ENCODE results near the gene CSN2.
"Not testable (repeated sequence)": the region's sequence is repeated elsewhere in the genome, so short reads cannot be mapped to it uniquely, and the experiment has no call there.

CSN2 gene, protein sequence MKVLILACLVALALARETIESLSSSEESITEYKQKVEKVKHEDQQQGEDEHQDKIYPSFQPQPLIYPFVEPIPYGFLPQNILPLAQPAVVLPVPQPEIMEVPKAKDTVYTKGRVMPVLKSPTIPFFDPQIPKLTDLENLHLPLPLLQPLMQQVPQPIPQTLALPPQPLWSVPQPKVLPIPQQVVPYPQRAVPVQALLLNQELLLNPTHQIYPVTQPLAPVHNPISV

GRCh38 chr4:69965628-69966027 is at the start of gene CSN2:
Gene CSN2 (minus strand): TSS chr4:69965728. CDS start chr4:69960995, 4,733 bp downstream.
- no peak for DNase-seq (ENCODE audit: low read depth in 2 of 2)

GRCh38 chr4:70008771-70009170 is 43.2 kb upstream of the CSN2 start:
- DNase-seq (ENCODE audit: low read depth in 2 of 2) = no peak

DNA sequence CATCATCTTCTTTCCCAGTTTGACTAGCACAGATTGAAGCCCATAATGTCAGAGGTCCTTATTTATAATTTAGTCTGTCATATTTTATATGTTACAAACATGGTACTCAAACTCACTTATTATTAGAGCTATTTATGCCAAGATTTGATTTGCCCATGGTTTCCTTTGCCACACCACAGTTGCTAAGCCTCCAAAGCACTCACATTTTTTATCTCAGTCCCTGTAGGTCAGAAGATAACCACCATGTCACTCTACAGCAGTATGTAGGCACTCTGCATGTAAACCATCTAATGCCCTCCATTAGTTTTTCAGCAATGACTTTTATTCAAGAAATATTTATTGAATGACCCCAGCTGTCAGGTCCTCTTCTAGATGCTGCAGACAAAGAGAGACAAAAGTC is 37.0 kb upstream of the CSN2 start:
- no peak for DNase-seq (ENCODE audit: low read depth in 2 of 2)

GRCh38 chr4:70000711-70001110 is 35.2 kb upstream of the CSN2 start:
- no peak for DNase-seq (ENCODE audit: low read depth in 2 of 2)

- no peak for DNase-seq (ENCODE audit: low read depth in 2 of 2)
Measured at GRCh38 chr4:69999420-69999819, 33.9 kb upstream of the CSN2 start.

GRCh38 chr4:69995526-69996016 is 30.0 kb upstream of the CSN2 start, which contains the start of gene STATH:
Gene STATH (plus strand): TSS chr4:69995966. CDS start chr4:69998438, 2,472 bp downstream.
- no peak for DNase-seq (ENCODE audit: low read depth in 2 of 2)

DNA sequence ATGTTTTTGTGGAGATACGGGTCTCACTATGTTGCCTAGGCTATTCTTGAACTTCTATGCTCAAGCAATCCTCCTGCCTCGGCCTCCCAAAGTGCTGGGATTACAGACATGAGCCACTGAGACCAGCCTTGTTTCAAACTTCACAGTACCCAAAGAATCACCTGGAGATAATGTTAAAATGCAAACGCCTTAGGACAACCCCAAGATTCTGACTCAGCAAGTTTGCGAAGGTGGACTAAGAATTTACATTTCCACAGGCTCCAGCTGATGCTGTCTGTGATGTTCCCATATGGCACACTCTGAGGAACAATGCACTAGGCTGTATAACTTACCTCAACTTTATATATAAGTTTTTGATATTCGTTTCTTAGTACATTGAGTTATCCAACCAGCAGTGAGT is 29.3 kb upstream of the CSN2 start:
- no peak for DNase-seq (ENCODE audit: low read depth in 2 of 2)

- no peak for DNase-seq (ENCODE audit: low read depth in 2 of 2)
Measured at GRCh38 chr4:69991016-69991415, 25.5 kb upstream of the CSN2 start.

DNA sequence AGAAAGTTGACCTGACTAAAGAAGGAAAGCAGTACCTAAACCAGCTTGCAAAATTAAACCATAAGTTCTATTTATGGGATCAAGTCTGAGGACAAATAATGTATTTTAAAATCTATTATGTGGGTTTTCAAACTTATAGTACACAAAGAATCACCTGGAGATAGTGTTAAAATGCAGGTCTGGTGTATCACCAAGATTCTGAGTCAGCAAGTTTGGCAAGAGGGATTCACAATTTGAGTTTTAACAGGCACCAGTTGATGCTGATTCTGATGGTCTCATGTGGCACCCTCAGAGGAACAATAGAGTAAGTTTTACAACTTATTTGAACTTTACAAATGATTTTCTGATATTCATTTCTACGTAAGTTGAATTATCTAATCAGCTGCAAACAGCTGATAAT is 21.1 kb upstream of the CSN2 start:
- DNase-seq (ENCODE audit: low read depth in 2 of 2) = no peak

- DNase-seq (ENCODE audit: low read depth in 2 of 2) = peak; percentile 0 to 1
Measured at GRCh38 chr4:69984030-69984443, 18.5 kb upstream of the CSN2 start.

GRCh38 chr4:69977582-69977981 is 12.1 kb upstream of the CSN2 start:
- no peak for DNase-seq (ENCODE audit: low read depth in 2 of 2)

DNA sequence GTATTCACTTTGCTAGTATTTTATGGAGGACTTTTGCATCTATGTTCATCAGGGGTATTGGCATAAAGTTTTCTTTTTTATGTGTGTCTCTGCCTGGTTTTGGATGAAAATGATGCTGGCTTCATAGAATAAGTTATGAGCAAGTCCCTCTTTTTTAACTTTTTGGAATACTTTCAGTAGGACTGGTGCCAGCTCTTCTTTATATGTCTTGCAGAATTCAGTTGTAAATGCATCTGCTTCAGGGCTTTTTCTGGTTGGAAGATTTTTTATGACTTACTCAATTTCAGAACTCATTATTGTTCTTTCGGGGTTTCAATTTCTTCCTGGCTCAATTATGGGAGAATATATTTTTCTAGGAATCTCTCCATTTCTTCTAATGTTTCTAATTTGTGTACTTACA is 9.1 kb upstream of the CSN2 start:
- DNase-seq (ENCODE audit: low read depth in 2 of 2) = no peak

DNA sequence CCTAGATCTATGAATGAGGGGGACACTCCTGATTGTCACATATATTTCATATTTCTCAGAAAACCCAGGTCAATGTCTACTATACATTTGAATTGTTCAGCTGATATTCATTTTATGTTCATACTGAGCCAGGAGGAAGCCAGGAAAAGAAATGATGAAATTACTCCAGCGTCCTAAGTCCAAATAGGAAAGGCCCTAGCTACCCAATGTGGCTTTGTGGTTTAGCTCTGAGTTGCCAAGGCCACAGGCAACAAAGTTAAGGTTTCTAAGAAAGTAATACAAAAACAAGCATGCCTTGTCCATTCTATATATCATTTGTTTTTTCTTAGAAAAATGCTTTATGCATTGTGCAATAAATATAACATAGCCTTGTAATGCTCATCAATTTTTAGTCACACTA is 4.5 kb upstream of the CSN2 start:
- no peak for DNase-seq (ENCODE audit: low read depth in 2 of 2)

GRCh38 chr4:69957209-69957608 is 8.3 kb downstream of the CSN2 start:
- DNase-seq (ENCODE audit: low read depth in 2 of 2) = no peak

- no peak for DNase-seq (ENCODE audit: low read depth in 2 of 2)
Measured at GRCh38 chr4:69951602-69952001, 13.9 kb downstream of the CSN2 start.

DNA sequence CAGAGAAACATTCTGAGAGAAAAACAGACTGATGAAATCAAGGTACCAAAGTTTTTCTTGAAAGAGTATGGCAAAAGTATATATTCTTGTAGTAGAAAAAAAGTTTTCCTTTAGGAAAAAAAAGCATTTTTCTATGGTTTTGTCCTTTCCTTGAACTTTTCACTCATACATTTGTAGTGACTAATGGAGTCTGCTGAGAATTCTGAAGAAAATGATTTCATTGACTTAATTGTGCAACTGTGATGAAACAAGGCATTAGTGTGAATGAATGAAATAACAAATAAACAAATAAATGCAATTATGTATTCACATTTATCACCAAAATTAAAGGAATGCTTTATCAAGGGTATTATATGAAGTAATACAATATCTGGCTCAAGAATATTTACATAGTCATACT is 29.0 kb downstream of the CSN2 start:
- peak; percentile 0 to 5 for DNase-seq (ENCODE audit: low read depth in 2 of 2)

GRCh38 chr4:69934150-69934549 is 31.4 kb downstream of the CSN2 start:
- DNase-seq (ENCODE audit: low read depth in 2 of 2) = no peak

- DNase-seq (ENCODE audit: low read depth in 2 of 2) = no peak
Measured at GRCh38 chr4:69930768-69931167, 34.8 kb downstream of the CSN2 start, which contains the start of gene CSN1S1. Gene CSN1S1 (plus strand): TSS chr4:69931068. CDS start chr4:69932556, 1,488 bp downstream.

GRCh38 chr4:69923782-69924410 is 41.6 kb downstream of the CSN2 start:
- DNase-seq (ENCODE audit: low read depth in 2 of 2) = not testable (repeated sequence)

DNA sequence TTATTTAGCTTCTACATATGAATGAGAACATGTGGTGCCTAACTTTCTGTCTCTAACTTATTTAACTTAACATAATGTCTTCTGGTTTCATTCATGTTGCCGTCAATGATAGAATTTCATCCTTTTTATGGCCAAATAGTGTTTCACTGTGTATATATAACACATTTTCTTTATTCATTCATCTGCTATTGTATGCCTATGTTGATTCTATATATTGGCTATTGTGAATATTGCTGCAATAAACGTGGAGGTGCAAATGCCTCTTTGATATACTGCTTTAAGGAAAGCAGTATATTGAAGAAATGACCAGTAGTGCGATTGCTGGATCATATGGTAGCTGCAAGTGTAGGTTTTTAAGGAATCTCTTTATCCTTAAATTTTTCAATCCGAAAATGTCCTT is 44.7 kb downstream of the CSN2 start:
- DNase-seq (ENCODE audit: low read depth in 2 of 2) = no peak

GRCh38 chr4:69910016-69910782 is 55.3 kb downstream of the CSN2 start:
- DNase-seq (ENCODE audit: low read depth in 2 of 2) = peak; percentile 44 to 57

GRCh38 chr4:69909195-69909594 is 56.3 kb downstream of the CSN2 start:
- DNase-seq (ENCODE audit: low read depth in 2 of 2) = no peak

DNA sequence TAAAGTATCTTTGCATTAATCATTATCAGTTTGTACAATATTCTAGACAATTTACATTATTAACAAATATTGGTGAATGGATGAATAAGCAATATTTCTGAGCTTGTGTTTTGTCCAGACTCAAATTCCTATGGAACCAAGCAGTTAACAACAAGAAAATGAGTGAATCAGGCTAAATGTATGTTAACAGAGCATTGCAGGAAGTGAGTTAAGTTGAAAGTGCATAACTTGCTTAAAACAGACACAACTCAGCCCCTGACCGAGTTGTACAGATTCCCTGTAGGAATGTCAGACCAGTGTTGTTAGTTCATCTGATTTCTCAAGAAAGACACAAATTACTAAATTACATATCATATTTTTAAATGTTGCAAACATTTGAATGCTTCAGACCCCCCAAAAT is 58.4 kb downstream of the CSN2 start:
- DNase-seq (ENCODE audit: low read depth in 2 of 2) = peak; percentile 28 to 29
